ENCODE results near the gene SURF6.
"Not testable (repeated sequence)": the region's sequence is repeated elsewhere in the genome, so short reads cannot be mapped to it uniquely, and the experiment has no call there.

The SURF6 gene

GRCh38 chr9:133335924-133336811 is at the start of gene SURF6:
SURF6 (minus strand) TSS chr9:133336188; CDS start chr9:133336132, 56 bp downstream.
- DNase-seq (ENCODE audit: low read depth in 2 of 2): peak; percentile 86 to 87

- no peak for DNase-seq (ENCODE audit: low read depth in 2 of 2)
Observed at GRCh38 chr9:133385452-133385851, 49.5 kb upstream of the SURF6 start.

- DNase-seq (ENCODE audit: low read depth in 2 of 2): no peak
Observed at GRCh38 chr9:133384736-133385321, 48.8 kb upstream of the SURF6 start.

GRCh38 chr9:133383438-133383837 is 47.5 kb upstream of the SURF6 start:
- DNase-seq (ENCODE audit: low read depth in 2 of 2): no peak

GRCh38 chr9:133382507-133383141 is 46.6 kb upstream of the SURF6 start:
- DNase-seq (ENCODE audit: low read depth in 2 of 2): no peak

GRCh38 chr9:133380734-133381133 is 44.7 kb upstream of the SURF6 start:
- no peak for DNase-seq (ENCODE audit: low read depth in 2 of 2)

GRCh38 chr9:133379153-133380086 is 43.4 kb upstream of the SURF6 start:
- DNase-seq (ENCODE audit: low read depth in 2 of 2): no peak

- no peak for DNase-seq (ENCODE audit: low read depth in 2 of 2)
Observed at GRCh38 chr9:133378408-133378962, 42.5 kb upstream of the SURF6 start.

- no peak for DNase-seq (ENCODE audit: low read depth in 2 of 2)
Observed at GRCh38 chr9:133377721-133378216, 41.8 kb upstream of the SURF6 start.

- not testable (repeated sequence) for DNase-seq (ENCODE audit: low read depth in 2 of 2)
Observed at GRCh38 chr9:133377280-133377679, 41.3 kb upstream of the SURF6 start.

- peak; percentile 88 to 90 for DNase-seq (ENCODE audit: low read depth in 2 of 2)
Observed at GRCh38 chr9:133375724-133376654, 40.0 kb upstream of the SURF6 start, which contains the start of the genes STKLD1 and SURF4. STKLD1 (plus strand) TSS chr9:133376366; CDS start chr9:133376474, 108 bp downstream. SURF4 (minus strand) TSS chr9:133376060; CDS start chr9:133375969, 91 bp downstream.

- no peak for DNase-seq (ENCODE audit: low read depth in 2 of 2)
Observed at GRCh38 chr9:133375116-133375723, 39.2 kb upstream of the SURF6 start.

- no peak for DNase-seq (ENCODE audit: low read depth in 2 of 2)
Observed at GRCh38 chr9:133374612-133375115, 38.7 kb upstream of the SURF6 start.

- no peak for DNase-seq (ENCODE audit: low read depth in 2 of 2)
Observed at GRCh38 chr9:133372144-133372543, 36.2 kb upstream of the SURF6 start.

GRCh38 chr9:133371261-133371711 is 35.3 kb upstream of the SURF6 start:
- peak in 1 of 2 donors; percentile 54 for DNase-seq (ENCODE audit: low read depth in 2 of 2)

GRCh38 chr9:133370685-133371084 is 34.7 kb upstream of the SURF6 start:
- no peak for DNase-seq (ENCODE audit: low read depth in 2 of 2)

- DNase-seq (ENCODE audit: low read depth in 2 of 2): no peak
Observed at GRCh38 chr9:133369933-133370332, 33.9 kb upstream of the SURF6 start.

GRCh38 chr9:133369422-133369821 is 33.4 kb upstream of the SURF6 start:
- DNase-seq (ENCODE audit: low read depth in 2 of 2): no peak
